ENCODE results near the gene B3GNT5. TPM values are rescaled to one million over a fixed set of nuclear protein-coding genes. Genes with fewer than 3 reads are reported as not detected.

Gene B3GNT5
- total RNA-seq, 1 experiment from 2014 or later, result 7.7 TPM

GRCh38 chr3:183287301-183287971 lies 34.4 kb downstream of the B3GNT5 start (continued):
- no peak for TF ChIP-seq PREB (CRISPR knock-in tag; IDR thresholded peaks at IDR 0.05; ENCODE audit: borderline replicate concordance)
- no peak for TF ChIP-seq ZNF232 (CRISPR knock-in tag; IDR thresholded peaks at IDR 0.05)
- TF ChIP-seq ZNF425 (CRISPR knock-in tag; conservative IDR thresholded peaks at IDR 0.05), result no peak
- no peak for TF ChIP-seq ATF6 (CRISPR knock-in tag; IDR thresholded peaks at IDR 0.05)

- Mint-ChIP-seq H3K36me3 (peaks cover 12% of the 10 kb centered on the region; the same call in 1 of the 2 replicates), H3K27ac (no peak overlapping the region), H3K4me1 (no peaks in the 10 kb centered on the region), H3K4me3 (no peak overlapping the region), H3K9me3 (peaks cover 3% of the 10 kb centered on the region; the same call in 1 of the 2 replicates), H3K27me3 (ENCODE audit: low read depth) (no peaks in the 10 kb centered on the region)
- ATAC-seq (no peak), DNase-seq (ENCODE audit: low spot score) (no peak)
- TF ChIP-seq, protein P1, sequence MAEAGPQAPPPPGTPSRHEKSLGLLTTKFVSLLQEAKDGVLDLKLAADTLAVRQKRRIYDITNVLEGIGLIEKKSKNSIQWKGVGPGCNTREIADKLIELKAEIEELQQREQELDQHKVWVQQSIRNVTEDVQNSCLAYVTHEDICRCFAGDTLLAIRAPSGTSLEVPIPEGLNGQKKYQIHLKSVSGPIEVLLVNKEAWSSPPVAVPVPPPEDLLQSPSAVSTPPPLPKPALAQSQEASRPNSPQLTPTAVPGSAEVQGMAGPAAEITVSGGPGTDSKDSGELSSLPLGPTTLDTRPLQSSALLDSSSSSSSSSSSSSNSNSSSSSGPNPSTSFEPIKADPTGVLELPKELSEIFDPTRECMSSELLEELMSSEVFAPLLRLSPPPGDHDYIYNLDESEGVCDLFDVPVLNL (CRISPR knock-in tag; IDR thresholded peaks at IDR 0.05; ENCODE audit: borderline replicate concordance, low read depth), result no peak
- TF ChIP-seq SMAD3 (CRISPR knock-in tag; IDR thresholded peaks at IDR 0.05; ENCODE audit: borderline replicate concordance) (no peak), ZNF263 (CRISPR knock-in tag; IDR thresholded peaks at IDR 0.05; ENCODE audit: low read depth) (no peak), NFYB (CRISPR knock-in tag; conservative IDR thresholded peaks at IDR 0.05; ENCODE audit: low read depth) (no peak), ARID4B (CRISPR knock-in tag; IDR thresholded peaks at IDR 0.05; ENCODE audit: borderline replicate concordance) (no peak), GRHL2 (CRISPR knock-in tag; IDR thresholded peaks at IDR 0.05; ENCODE audit: insufficient replicate concordance, severe bottlenecking) (no peak), ZNF423 (CRISPR knock-in tag; IDR thresholded peaks at IDR 0.05) (no peak)
- ChIA-PET POLR2A (no interaction called here), CTCF (no interaction called here)
Measured at GRCh38 chr3:183288117-183288516, 35.1 kb downstream of the B3GNT5 start.
